ENCODE data around the gene LPGAT1. TPM values are rescaled to one million over a fixed set of nuclear protein-coding genes. Genes with fewer than 3 reads are reported as not detected.

LPGAT1 gene
- total and polyA plus RNA-seq, 2 of the 13 experiments (the other 11 are each of a cell fraction or from before 2014, with no cell fraction given), result 12.1 to 48.3 TPM

DNA sequence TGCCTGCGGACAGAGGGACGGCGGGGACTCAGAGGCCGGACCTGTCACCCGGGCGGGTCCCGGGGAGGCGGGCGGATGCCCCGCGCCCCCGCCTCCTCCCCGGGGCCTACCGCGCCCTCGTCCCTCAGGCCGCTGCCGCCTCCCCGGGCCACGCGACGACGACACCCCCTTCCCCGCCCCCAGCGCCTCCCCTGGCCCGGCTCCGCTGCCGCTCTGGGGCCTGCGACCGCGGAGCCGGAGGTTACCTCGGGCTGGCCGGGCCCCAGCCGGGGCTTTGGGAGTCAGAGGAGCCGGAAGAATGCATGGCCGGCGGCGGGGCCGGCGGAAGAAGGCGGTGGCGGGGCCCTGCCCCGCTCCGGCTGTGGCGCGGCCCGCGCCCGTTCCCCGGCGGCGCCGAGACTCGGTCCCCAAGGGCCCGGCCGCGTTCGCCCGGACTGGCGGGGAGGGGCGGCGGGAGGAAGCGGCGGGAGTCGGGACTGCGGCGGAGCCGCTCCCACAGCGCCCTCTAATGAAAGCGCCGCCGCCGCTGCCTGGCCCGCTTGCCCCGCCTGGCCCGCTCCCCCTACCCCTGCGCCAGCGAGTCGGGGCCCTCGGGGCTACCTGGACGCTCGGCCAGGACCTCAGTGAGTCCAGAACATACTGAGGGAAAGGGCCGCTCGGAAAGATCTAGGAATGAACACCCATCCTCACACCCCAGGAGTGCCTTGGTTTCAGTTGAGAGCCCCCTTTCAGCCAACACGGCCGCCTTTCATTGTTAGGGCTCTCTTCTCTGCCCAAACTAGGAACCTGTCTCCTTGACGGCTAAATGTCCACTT, at the start of gene LPGAT1 (continued):
- TF ChIP-seq ZSCAN20 (CRISPR knock-in tag; IDR thresholded peaks at IDR 0.05; ENCODE audit: borderline replicate concordance) (no peak), HOXD1 (CRISPR knock-in tag; IDR thresholded peaks at IDR 0.05) (peak; percentile 47; the same call in 1 of the 2 replicates), ATF4 (CRISPR knock-in tag; IDR thresholded peaks at IDR 0.05) (no peak), ZNF256 (CRISPR knock-in tag; conservative IDR thresholded peaks at IDR 0.05) (0 out of 2 replicates have a peak, but pooled peaks have one; percentile 44), RCOR2 (CRISPR knock-in tag; IDR thresholded peaks at IDR 0.05) (no peak), ZNF333 (CRISPR knock-in tag; IDR thresholded peaks at IDR 0.05; ENCODE audit: borderline replicate concordance) (peak; percentile 24; the same call in 1 of the 2 replicates), KLF15 (CRISPR knock-in tag; IDR thresholded peaks at IDR 0.05; ENCODE audit: borderline replicate concordance) (no peak), XBP1 (CRISPR knock-in tag; IDR thresholded peaks at IDR 0.05) (no peak), PCBP1 (IDR thresholded peaks at IDR 0.05; ENCODE audit: borderline replicate concordance, low read depth, low read length) (no peak), USF2 (IDR thresholded peaks at IDR 0.05; ENCODE audit: low read depth, low read length) (no peak), USF2 (CRISPR knock-in tag; IDR thresholded peaks at IDR 0.05; ENCODE audit: borderline replicate concordance) (no peak)
- TF ChIP-seq, protein P1, sequence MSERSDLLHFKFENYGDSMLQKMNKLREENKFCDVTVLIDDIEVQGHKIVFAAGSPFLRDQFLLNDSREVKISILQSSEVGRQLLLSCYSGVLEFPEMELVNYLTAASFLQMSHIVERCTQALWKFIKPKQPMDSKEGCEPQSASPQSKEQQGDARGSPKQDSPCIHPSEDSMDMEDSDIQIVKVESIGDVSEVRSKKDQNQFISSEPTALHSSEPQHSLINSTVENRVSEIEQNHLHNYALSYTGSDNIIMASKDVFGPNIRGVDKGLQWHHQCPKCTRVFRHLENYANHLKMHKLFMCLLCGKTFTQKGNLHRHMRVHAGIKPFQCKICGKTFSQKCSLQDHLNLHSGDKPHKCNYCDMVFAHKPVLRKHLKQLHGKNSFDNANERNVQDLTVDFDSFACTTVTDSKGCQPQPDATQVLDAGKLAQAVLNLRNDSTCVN (CRISPR knock-in tag; IDR thresholded peaks at IDR 0.05; ENCODE audit: borderline replicate concordance), result no peak
- TF ChIP-seq, protein P2, sequence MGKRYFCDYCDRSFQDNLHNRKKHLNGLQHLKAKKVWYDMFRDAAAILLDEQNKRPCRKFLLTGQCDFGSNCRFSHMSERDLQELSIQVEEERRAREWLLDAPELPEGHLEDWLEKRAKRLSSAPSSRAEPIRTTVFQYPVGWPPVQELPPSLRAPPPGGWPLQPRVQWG (CRISPR knock-in tag; IDR thresholded peaks at IDR 0.05; ENCODE audit: borderline replicate concordance, low read depth), result no peak
- TF ChIP-seq, protein P3, sequence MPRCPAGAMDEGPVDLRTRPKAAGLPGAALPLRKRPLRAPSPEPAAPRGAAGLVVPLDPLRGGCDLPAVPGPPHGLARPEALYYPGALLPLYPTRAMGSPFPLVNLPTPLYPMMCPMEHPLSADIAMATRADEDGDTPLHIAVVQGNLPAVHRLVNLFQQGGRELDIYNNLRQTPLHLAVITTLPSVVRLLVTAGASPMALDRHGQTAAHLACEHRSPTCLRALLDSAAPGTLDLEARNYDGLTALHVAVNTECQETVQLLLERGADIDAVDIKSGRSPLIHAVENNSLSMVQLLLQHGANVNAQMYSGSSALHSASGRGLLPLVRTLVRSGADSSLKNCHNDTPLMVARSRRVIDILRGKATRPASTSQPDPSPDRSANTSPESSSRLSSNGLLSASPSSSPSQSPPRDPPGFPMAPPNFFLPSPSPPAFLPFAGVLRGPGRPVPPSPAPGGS (CRISPR knock-in tag; IDR thresholded peaks at IDR 0.05), result no peak
- TF ChIP-seq, protein P4, sequence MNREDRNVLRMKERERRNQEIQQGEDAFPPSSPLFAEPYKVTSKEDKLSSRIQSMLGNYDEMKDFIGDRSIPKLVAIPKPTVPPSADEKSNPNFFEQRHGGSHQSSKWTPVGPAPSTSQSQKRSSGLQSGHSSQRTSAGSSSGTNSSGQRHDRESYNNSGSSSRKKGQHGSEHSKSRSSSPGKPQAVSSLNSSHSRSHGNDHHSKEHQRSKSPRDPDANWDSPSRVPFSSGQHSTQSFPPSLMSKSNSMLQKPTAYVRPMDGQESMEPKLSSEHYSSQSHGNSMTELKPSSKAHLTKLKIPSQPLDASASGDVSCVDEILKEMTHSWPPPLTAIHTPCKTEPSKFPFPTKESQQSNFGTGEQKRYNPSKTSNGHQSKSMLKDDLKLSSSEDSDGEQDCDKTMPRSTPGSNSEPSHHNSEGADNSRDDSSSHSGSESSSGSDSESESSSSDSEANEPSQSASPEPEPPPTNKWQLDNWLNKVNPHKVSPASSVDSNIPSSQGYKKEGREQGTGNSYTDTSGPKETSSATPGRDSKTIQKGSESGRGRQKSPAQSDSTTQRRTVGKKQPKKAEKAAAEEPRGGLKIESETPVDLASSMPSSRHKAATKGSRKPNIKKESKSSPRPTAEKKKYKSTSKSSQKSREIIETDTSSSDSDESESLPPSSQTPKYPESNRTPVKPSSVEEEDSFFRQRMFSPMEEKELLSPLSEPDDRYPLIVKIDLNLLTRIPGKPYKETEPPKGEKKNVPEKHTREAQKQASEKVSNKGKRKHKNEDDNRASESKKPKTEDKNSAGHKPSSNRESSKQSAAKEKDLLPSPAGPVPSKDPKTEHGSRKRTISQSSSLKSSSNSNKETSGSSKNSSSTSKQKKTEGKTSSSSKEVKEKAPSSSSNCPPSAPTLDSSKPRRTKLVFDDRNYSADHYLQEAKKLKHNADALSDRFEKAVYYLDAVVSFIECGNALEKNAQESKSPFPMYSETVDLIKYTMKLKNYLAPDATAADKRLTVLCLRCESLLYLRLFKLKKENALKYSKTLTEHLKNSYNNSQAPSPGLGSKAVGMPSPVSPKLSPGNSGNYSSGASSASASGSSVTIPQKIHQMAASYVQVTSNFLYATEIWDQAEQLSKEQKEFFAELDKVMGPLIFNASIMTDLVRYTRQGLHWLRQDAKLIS (CRISPR knock-in tag; IDR thresholded peaks at IDR 0.05), result no peak

Data from HepG2 (cell line).